K562 (cell line): ENCODE measurements around the gene SLC25A10. TPM values are rescaled to one million over a fixed set of nuclear protein-coding genes. Genes with fewer than 3 reads are reported as not detected.

Source experiments
- COPS2 ChIP-seq: fragments of 450-650 bp; conservative IDR thresholded peaks from 2 replicates; pipeline ENCODE4 v1.6.1; 2016; ENCODE audit warnings: mild to moderate bottlenecking, moderate library complexity
- E2F5 ChIP-seq: sonication (generic); formaldehyde crosslinking; IDR thresholded peaks from 2 replicates; pipeline ENCODE4 v1.8.0; 2022; ENCODE audit warnings: mild to moderate bottlenecking, missing genetic modification reagents
- ELK3 ChIP-seq: fragments of 450-650 bp; formaldehyde crosslinking; IDR thresholded peaks from 2 replicates; pipeline ENCODE4 v1.4.0; 2020; ENCODE audit warnings: mild to moderate bottlenecking
- HBP1 ChIP-seq: fragments of 450-650 bp; formaldehyde crosslinking; IDR thresholded peaks from 2 replicates; pipeline ENCODE4 v1.4.0; 2022; ENCODE audit warnings: missing genetic modification characterization
- HNRNPLL ChIP-seq: fragments of 200-400 bp; formaldehyde crosslinking; IDR thresholded peaks from 2 replicates; pipeline ENCODE4 v1.6.1; 2017; ENCODE audit warnings: low read length, low read depth, mild to moderate bottlenecking; ENCODE audit not compliant: poor library complexity, severe bottlenecking
- HNRNPUL1 ChIP-seq: fragments of 200-400 bp; formaldehyde crosslinking; IDR thresholded peaks from 2 replicates; pipeline ENCODE4 v1.6.1; 2017; ENCODE audit warnings: low read length
- HOXB6 ChIP-seq: fragments of 250-450 bp; sonication (Bioruptor Pico); IDR thresholded peaks from 2 replicates; pipeline ENCODE4 v1.5.1; 2022; ENCODE audit warnings: mild to moderate bottlenecking, borderline replicate concordance
- PBX2 ChIP-seq, 2 experiments: IDR thresholded peaks in 1 of 2; conservative IDR thresholded peaks in 1 of 2; 2 replicates each; pipeline ENCODE4 v1.6.1; 2016; ENCODE audit warnings: low read depth in 2 of 2, mild to moderate bottlenecking in 1 of 2, missing compliant biosample characterization in 1 of 2, missing genetic modification characterization in 1 of 2, moderate library complexity in 1 of 2
- RUNX1 ChIP-seq: sonication (generic); IDR thresholded peaks from 2 replicates; pipeline ENCODE4 v1.6.1; 2016; ENCODE audit warnings: antibody characterized with exemption, low read depth
- SREBF2 ChIP-seq: sonication (generic); formaldehyde crosslinking; IDR thresholded peaks from 2 replicates; pipeline ENCODE4 v1.4.0; 2020; ENCODE audit warnings: mild to moderate bottlenecking, missing genetic modification reagents
- ZMIZ1 ChIP-seq, 2 experiments: fragments of 150-350 bp in 1 of 2; IDR thresholded peaks; 2 replicates each; pipeline ENCODE4 v1.6.1; 2012 to 2016; ENCODE audit warnings: low read depth in 2 of 2, low read length in 2 of 2, mild to moderate bottlenecking in 1 of 2, moderate library complexity in 1 of 2
- ZNF280B ChIP-seq: fragments of 250-450 bp; sonication (Bioruptor Pico); IDR thresholded peaks from 2 replicates; pipeline ENCODE4 v1.5.1; 2021; ENCODE audit warnings: mild to moderate bottlenecking
- ZNF324 ChIP-seq: fragments of 250-450 bp; sonication (Bioruptor Pico); IDR thresholded peaks from 2 replicates; pipeline ENCODE4 v1.4.0; 2020; ENCODE audit warnings: mild to moderate bottlenecking
- ZNF696 ChIP-seq: fragments of 250-450 bp; sonication (Bioruptor Pico); conservative IDR thresholded peaks from 2 replicates; pipeline ENCODE4 v1.4.0; 2020; ENCODE audit warnings: mild to moderate bottlenecking, moderate library complexity
- ZNF764 ChIP-seq: fragments of 250-450 bp; sonication (Bioruptor Pico); IDR thresholded peaks from 2 replicates; pipeline ENCODE4 v1.4.0; 2020; ENCODE audit warnings: low read depth, mild to moderate bottlenecking, moderate library complexity
- ZSCAN29 ChIP-seq: fragments of 450-650 bp; IDR thresholded peaks from 2 replicates; pipeline ENCODE4 v1.6.1; 2017
- polyA plus RNA-seq, 8 experiments: library from polyadenylated mRNA; depleted of rRNA in 4 of 8; stranded (reverse) in 5 of 8; unstranded in 3 of 8; fragments of >200 nt; fragmentation: Nextera tagmentation in 2 of 8; fragmentation: Illumina TruSeq in 1 of 8; extraction: Ambion mirVana in 2 of 8; extraction: Trizol in 1 of 8; gene quantifications; 2 replicates each; pipeline versions ENCODE4 v1.2.1 to v1.2.3, GENCODE V29; 2011 to 2014; ENCODE audit warnings: inconsistent platforms in 1 of 8, missing spikeins in 1 of 8
- total RNA-seq, 7 experiments: library from RNA; depleted of rRNA in 6 of 7; stranded (reverse); fragments of >200 nt in 6 of 7; fragmentation: Illumina TruSeq in 2 of 7; extraction: Trizol in 2 of 7; gene quantifications; 2 replicates each; pipeline versions ENCODE4 v1.2.1 to v1.2.3, GENCODE V29; 2011 to 2021; ENCODE audit warnings: low replicate concordance in 1 of 7

SLC25A10 gene
- total and polyA plus RNA-seq, 9 of the 15 experiments (the other 6 are each of a cell fraction or from before 2014, with no cell fraction given), result 0.10 to 85.6 (median 34.3) TPM

- TF ChIP-seq ELK3 (CRISPR knock-in tag) (no peak), ZSCAN29 (no peak), HOXB6 (no peak), ZNF324 (CRISPR knock-in tag) (no peak), ZNF696 (CRISPR knock-in tag) (no peak), RUNX1 (no peak), HNRNPUL1 (no peak), ZMIZ1 (IDR thresholded peaks at IDR 0.05; ENCODE audit: low read depth in 2 of 2, low read length in 2 of 2) (no peak), ZNF280B (CRISPR knock-in tag) (no peak), HBP1 (CRISPR knock-in tag) (no peak), PBX2 (CRISPR knock-in tag; IDR thresholded peaks at IDR 0.05; ENCODE audit: low read depth) (no peak), PBX2 (tag; conservative IDR thresholded peaks at IDR 0.05; ENCODE audit: low read depth) (no peak), COPS2 (no peak), SREBF2 (no peak), E2F5 (CRISPR knock-in tag) (no peak), ZNF764 (CRISPR knock-in tag) (no peak), HNRNPLL (no peak)
Observed at GRCh38 chr17:81711814-81712467, at the start of gene SLC25A10 (continued).
